Fibroblast of skin of right quadriceps (primary cell): ENCODE data around the gene HSD17B12.
"Not testable (repeated sequence)": the region's sequence is repeated elsewhere in the genome, so short reads cannot be mapped to it uniquely, and the experiment has no call there.

Source experiments
- DNase-seq: peaks from one replicate; pipeline ENCODE4 v3.0.0-alpha.2; 2013

HSD17B12 gene

GRCh38 chr11:43680521-43681400 lies at the start of gene HSD17B12:
HSD17B12 (plus strand) TSS chr11:43680738; CDS start chr11:43680828, 90 bp downstream.
- peak; percentile 99 for DNase-seq

DNA sequence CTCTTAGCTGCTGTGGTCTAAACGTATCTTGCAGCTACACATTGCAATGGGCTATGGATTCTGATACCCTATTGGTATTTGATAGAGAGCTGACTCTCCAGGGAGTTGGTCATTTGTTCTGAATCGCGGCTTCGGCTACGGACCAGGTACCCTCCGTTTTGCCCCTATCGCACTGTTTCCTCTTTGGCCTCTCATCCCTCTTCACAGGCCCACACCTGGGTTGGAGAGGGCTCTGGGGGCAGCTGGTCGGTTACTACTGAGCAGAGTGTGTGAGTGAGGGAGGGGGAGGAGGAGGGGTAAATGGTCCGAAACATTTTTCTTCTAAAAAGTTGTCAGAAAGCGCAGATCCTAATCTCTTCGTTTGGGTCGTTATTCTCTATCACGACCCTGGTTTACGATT lies 48.8 kb upstream of the HSD17B12 start:
- DNase-seq, result no peak

GRCh38 chr11:43632181-43632580 lies 48.4 kb upstream of the HSD17B12 start:
- DNase-seq, result peak; percentile 63

- no peak for DNase-seq
Observed at GRCh38 chr11:43638717-43639116, 41.8 kb upstream of the HSD17B12 start.

DNA sequence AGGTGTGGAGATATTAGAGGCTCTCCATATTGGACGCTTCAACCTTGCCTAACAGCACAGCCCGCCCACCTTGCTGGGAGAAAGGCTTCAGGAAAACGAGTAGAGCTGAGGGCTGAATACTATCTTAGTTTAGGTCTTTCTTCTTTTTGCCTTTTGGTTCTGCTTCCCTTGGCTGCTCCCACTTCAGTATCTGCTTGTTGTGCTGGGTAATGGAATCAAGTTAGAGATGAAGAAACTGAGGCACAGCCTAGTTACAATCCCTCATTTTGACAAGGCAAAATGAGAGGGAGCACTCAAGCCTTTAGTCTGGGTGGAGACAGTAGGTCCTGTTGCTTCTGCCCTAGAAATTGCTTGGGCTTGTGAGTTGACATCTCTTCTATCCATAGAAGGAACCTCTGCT lies 41.3 kb upstream of the HSD17B12 start:
- DNase-seq, result no peak

DNA sequence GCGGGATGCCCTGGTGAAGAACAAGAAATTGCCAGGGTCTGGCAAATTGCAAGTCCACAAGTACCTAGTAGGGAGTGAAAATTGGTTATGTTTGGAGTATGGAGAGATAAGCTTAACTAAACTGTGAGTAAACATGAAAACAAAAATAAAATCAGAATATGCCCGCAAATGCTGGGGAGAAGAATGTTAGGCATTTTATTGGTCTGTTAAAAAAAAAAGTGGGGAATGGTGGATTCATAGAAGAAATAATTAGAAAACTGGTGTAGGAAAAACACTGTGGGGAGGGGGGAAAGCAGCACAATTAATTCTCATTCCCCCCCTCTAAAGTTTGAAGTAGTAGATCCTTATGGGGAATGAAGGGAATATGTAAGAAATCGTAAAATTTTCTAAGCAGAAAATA lies 40.6 kb upstream of the HSD17B12 start:
- no peak for DNase-seq

DNA sequence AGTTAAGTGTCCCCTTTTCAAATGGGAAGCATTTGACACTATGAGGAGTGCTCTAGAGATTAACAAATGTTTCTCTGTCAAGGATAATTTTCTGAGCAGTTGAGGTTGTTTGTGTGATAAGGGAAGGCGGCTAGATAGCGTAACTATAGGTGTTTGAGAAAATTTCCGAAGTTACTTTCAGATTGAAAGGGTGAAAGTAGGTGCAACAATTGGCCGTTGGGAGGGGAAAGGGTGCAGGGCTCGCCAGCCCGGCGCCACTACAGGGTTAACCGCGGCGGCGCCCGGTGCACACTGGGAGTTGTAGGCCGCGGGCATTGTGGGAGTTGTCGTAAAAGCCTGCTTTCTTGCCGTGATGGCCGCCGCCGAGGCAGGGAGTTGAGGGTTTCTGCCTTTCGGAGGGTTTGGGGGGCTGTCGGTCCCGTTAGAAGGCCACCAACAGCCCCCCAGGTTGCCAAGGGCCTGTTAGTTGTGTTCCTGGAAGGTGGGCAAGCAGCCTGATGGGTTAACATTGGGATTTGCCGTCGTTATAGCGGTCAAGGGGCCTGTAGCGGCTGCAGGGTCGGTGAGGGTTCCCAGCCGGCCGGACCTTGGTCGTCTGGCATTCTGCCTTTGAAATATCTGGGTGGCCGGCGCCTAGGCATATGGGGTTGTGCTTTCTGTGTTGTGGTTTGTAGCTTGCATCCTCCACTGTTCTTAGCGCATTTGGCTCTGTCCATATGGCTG lies 36.5 kb upstream of the HSD17B12 start:
- peak; percentile 85 for DNase-seq

DNA sequence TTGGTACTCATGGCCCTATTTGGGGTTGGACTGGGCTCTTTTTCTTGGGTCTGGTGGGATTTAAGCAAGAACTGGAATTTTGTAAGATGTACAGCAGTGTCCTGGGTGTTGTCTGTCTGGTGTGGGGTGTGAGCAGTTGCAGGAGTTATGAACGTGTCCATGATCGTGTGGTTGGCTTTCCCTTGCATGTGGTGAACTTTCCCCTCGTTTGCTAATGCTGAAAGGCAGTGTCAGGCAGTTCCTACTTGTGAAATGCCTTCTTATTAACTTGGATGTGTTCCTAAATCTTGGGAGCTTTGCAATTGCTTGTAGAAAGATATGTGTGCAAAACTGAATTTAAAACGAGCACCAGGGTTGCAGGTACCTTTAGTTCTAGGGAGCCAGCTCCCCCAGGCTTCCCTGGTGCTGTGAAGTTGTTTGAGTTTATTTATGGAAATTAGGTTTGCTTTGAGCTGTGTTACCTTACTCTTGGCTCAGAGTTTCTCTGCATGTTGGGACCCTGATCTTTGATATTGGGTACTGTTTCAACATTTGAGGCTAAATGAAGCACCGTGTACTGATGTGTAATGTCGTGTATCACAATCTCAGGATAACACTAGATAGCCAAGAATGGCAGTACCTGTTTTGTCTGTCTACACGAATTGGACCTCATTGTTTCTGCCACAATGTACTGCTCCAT lies 35.8 kb upstream of the HSD17B12 start:
- DNase-seq, result no peak

DNA sequence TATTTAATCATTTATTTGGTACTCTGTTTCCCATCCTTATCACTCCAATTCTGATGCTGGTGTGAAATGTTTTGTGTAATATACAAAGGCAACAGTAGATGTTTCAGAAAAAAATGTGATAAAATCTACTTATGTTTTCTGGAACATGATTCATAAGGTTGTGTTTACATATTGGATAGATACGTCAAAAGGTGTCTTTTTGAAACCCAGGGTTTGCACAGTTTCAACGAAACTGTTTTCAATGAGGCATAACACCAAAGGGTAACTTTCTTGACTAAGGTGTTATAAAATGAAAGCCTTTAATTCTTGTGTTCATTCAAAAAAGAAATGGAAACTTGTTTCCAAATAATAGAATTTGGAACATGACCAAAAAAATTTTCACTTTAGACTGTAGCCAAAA lies 33.8 kb upstream of the HSD17B12 start:
- DNase-seq, result no peak

- no peak for DNase-seq
Observed at GRCh38 chr11:43648888-43649287, 31.6 kb upstream of the HSD17B12 start.

DNA sequence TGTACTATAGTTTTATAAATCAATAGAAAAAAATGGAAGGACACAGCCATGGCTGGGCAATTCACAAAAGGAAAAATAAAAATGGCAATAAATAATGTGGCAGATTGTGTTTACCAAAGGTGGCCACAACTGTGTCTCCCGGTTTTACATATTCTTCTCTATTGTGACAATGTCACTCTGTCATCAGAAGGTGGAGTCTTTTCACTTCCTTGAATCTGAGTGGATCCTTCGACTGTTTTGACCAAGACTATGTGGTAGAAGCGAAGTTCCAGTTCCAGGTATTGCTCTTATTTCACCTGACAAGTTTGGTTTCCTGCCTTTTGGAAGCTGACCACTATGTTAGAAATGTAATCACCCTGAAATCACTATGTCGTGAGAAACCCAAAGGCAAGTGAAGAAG lies 31.0 kb upstream of the HSD17B12 start:
- no peak for DNase-seq

GRCh38 chr11:43649921-43650320 lies 30.6 kb upstream of the HSD17B12 start:
- DNase-seq, result no peak

GRCh38 chr11:43663018-43663417 lies 17.5 kb upstream of the HSD17B12 start:
- DNase-seq, result not testable (repeated sequence)

DNA sequence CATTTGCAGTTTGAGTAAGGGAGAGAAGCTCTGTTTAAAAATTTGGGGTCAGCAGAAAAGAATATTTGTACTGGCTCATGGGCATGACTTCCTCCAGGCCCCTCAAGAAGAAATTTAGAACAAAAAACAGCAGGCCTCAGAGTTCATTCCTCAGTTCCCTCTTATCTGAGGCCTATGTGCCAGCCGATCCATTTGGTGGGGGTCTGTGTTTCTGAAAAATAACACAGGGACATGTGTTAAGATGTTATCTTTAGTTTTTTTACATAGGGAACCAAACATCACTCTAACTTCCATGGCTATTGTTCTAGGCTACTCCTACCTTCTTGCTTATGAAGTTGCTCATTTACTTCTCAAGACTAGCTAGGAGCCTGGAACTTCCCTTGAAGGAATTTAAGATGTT lies 16.2 kb upstream of the HSD17B12 start:
- DNase-seq, result no peak

GRCh38 chr11:43671284-43671683 lies 9.3 kb upstream of the HSD17B12 start:
- DNase-seq, result not testable (repeated sequence)

- no peak for DNase-seq
Observed at GRCh38 chr11:43674560-43674959, 6.0 kb upstream of the HSD17B12 start.

GRCh38 chr11:43676933-43677332 lies 3.6 kb upstream of the HSD17B12 start:
- no peak for DNase-seq

DNA sequence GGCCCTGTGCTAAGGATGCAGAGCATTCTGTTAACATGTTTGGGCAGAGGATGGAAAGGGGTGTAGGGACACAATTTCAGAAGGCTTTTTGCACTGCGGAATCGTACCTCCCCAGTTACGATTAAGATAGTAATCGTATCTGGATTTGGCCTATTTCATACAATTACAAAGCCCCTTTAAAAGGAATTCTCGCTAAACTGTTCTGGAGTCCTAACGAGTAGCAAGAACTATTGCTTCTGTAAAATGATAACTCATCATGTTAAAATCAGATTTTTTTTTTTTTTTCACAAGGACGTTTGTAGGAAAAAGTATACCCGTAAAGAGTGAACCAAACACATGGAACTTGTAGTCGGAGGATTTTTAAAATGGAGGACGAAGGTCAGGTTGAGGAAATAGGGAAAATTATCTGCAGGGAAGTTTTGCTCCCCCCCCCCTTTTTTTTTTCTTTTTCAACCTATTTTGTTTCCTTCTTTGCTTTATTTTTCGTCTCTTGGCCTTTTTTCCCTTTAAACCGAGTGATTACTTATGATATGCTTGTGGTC lies 934 bp downstream of the HSD17B12 start:
- DNase-seq, result peak; percentile 14

DNA sequence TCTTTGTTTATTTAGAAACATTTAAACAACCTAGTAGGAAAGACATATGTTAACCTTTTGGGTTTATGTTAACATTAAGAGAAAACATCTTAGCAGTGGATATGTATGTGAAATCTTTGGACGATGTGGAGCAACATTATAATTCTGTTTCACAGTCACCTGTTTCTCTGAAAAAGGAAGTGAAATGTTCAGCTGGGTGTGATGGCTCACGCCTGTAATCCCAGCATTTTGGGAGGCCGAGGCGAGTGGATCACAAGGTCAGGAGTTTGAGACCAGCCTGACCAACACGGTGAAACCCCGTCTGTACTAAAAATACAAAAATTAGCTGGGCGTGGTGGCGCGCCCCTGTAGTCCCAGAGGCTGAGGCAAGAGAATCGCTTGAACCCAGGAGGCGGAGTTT lies 1.5 kb downstream of the HSD17B12 start:
- DNase-seq, result not testable (repeated sequence)

GRCh38 chr11:43685440-43685839 lies 4.9 kb downstream of the HSD17B12 start:
- no peak for DNase-seq

DNA sequence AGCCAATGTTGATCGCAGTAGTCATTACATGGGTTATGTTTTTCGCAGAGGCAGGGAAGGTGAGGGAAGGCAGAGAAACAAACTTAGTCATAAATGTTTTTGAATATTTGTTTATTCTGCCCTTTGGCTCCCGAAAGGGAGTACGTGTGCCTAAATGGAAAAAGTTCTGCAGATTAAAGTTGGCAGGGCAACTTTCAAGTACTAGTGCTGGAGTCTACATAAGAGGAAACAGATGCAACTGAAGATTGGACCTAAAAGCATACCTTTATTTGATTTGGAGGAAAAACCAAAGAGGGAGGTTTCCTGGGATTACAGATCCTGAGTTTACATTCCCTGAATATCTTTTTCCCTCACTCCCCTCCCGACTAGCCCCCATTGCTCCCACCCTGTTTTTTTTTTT lies 5.7 kb downstream of the HSD17B12 start:
- DNase-seq, result no peak

DNA sequence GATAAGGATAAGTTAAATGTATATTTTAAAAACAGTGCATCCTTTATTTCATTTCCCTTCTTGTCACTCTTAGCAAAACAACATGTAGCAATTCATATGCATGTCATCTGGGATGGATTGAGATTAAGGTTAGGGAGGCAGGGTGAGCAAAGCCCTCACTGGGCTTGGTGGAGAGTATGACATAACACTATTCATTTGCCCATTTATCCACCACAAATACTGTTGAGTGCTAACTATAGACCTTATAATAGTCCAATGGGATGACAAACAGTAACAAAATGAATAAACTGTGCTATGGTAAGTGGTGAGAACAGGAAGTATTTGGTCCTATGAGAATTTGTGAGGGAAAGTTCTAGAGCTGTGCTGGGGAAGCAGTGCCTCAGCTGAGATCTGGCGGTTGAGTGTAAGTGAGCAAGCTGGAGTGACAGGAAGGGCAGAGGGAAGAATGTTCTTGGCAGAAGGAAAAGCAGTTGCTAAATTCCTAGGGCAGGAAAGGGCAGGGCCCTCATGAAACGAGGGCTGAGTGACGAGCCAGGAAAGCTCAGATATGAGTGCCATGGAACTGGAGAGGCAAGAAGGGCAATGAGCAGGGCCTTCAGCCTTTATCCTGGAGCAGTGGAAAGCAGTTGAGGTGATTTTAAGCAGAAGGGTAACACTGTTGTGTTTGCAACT lies 6.7 kb downstream of the HSD17B12 start:
- no peak for DNase-seq

DNA sequence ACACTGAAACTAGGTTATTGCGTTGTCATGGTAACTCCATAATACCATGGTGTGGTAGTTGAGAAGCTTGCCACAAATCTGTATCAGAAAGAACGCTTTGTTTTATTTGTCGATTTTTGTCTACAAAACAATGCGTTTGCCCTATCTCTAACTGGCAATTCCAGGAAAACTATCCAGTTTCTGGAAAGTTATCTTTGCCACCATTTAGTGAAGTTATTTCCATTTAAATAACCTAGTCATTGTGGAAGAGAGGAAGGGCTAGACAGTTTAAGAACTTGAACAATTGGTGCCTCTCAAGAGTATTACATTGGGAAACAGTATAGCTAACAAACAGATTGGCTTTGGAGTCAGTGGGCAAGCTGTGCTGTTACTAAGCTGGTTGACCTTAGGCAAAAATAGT lies 7.9 kb downstream of the HSD17B12 start:
- DNase-seq, result no peak
